GM18499 (cell line): Measurements from ENCODE around the gene EPHA2.
"Not testable (repeated sequence)": the region's sequence is repeated elsewhere in the genome, so short reads cannot be mapped to it uniquely, and the experiment has no call there.

Experiments
- ATAC-seq: cut with Tn5 transposase; IDR thresholded peaks from one replicate; pipeline ENCODE4 v1.9.1; 2021; ENCODE audit warnings: moderate number of reproducible peaks; ENCODE audit not compliant: insufficient read depth, unreplicated experiment

The EPHA2 gene

DNA sequence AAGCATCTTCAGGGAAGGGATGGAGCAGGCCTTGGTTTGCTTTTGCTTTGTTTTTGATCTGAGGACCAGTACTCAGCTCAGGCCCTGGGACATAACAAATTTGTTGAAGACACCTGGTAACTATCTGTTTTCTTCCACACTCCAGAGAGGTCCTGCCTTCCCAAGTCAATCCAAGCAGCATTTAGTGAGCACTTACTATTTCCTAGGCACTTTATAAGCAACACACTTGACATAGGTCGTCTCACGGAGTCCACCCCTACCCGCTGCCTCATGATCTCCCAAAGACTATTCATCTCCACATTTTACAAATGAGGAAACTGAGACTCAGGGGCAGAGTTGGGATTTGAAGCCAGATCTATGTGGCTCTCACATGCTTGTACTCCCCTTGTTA, 14.4 kb upstream of the EPHA2 start:
- ATAC-seq: no peak

DNA sequence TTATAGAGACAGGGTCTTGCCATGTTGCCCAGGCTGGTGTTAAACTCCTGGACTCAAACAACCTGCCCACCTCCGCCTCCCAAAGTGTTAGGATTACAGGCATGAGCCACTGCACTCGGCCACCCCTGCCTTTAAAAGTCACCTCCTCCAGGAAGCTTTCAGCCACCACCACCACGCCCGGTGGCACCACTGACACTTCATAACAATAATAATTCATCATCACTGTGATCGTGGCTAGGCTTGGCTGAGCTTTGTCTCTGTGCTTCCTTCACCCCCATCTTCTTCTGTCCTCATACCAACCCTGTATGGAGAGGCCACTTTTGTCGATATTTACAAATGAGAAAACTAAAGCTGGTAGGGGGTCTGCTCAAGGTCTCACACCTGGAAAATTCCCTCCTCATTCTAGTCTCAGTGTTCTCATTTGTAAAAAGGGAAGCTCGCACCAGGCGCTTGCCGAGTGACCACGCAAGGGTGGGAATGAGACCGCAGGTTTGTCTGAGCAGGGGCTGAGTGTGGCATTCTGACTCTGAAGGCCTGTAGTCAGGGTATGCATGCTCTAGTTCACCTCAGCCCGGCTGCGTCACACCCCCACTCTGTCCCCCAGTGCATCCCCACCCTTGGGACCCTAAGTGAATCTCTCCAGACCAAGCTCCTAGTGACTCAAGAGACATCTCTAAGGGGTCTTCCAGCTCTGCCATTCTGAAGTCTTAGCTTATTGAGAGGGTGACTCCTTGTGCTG, 12.9 kb upstream of the EPHA2 start:
- ATAC-seq: no peak

DNA sequence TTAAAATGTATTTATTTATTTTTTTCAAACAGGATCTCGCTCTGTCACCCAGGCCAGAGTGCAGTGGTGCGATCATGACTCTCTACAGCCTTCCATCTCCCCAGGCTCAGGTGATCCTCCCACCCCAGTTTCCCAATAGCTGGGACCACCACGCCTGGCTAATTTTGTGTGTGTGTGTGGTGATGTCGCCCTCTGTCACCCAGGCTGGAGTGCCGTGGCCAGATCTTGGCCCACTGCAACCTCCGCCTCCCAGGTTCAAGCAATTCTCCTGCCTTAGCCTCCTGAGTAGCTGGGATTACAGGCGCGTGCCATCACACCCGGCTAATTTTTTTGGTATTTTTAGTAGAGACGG, 12.3 kb upstream of the EPHA2 start:
- not testable (repeated sequence) for ATAC-seq

DNA sequence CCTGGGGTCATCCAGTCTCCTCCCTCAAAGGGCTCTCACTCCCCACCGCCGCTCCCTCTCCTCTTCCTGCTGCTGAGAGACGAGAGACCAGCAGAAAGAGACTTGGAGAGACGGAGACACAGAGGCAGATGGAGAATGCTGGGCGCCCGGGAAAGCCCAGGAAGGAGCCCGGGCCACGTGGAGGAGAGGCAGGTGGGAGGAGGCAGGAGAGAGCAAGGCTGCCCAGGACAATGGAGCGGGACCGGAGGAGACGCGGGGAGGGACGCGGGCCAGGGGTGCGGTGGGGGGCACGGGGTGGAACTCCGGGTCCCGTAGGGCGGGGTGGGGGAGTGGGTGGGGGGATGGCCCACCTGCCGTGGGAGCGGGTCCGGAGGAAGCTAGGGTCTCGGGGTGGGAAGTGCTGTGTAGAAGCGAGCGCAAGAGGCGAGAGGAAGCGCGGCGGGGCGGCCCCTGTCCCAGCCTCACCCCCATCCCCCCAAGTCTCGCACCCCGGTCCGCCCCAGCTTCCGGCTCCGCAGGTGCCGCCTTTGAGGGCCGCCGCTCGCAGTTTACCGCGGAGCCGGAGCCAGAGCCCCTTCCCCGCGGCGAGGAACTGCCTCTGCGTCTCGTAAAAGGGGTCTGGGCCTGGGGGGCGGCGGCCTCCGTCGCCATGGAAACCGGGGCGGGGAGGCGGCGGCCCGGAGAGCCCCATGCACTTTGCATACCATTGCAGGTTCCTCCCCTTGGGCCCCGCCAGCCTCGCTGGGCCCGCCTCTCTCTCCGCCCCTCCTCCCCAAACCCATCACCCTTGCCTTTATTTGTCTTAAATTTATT, 11.7 kb upstream of the EPHA2 start:
- ATAC-seq: no peak

DNA sequence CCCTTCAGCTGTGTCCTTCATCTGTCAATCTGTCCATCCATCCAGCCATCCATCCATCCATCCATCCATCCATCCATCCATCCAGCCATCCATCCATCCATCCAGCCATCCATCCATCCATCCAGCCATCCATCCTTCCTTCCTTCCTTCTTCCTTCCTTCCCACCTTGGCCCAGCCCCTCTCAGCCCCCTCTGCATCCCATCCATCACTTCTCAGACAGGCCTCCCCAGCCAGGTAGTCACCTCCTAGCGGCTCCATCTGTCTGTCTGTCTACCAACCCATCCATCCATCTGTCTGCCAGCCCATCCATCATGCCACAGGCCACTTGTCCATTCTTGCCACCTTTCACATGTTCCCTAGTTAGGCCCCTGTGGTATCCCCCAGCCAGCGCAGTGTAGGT, 10.2 kb upstream of the EPHA2 start:
- ATAC-seq: no peak

DNA sequence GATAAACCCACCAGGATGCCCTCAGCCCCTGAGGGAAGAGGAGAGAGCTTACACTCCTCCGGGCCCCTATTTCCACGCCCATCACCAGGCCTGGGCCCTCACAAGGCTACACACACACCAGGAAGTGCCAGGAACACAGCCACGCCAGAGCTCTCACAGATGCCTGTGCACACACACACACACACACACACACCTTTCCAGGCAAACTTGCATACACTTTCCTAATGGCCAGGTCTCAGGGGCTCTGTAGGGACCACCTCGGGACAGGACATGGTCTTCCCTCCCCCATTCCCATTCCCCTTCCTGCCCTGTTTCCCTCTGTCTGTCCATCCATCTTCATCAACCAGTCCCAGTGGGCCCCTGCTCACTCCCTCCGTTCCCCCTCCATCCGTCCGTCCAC, 9.7 kb upstream of the EPHA2 start:
- no peak for ATAC-seq

DNA sequence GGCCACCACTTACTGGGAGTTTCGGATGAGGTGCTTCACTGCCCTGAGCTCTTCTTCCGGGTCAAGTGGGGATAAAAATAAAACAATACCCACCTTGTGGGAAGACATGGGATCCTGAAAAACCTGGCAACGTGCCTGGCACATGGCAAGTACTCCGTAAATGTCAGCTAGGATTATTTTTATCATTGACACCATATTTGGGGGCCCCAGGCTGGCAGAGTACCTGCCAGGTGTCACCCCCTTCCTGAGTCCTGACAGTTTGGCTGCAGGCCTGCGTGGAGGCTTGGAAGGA, 9.2 kb upstream of the EPHA2 start:
- ATAC-seq: no peak

DNA sequence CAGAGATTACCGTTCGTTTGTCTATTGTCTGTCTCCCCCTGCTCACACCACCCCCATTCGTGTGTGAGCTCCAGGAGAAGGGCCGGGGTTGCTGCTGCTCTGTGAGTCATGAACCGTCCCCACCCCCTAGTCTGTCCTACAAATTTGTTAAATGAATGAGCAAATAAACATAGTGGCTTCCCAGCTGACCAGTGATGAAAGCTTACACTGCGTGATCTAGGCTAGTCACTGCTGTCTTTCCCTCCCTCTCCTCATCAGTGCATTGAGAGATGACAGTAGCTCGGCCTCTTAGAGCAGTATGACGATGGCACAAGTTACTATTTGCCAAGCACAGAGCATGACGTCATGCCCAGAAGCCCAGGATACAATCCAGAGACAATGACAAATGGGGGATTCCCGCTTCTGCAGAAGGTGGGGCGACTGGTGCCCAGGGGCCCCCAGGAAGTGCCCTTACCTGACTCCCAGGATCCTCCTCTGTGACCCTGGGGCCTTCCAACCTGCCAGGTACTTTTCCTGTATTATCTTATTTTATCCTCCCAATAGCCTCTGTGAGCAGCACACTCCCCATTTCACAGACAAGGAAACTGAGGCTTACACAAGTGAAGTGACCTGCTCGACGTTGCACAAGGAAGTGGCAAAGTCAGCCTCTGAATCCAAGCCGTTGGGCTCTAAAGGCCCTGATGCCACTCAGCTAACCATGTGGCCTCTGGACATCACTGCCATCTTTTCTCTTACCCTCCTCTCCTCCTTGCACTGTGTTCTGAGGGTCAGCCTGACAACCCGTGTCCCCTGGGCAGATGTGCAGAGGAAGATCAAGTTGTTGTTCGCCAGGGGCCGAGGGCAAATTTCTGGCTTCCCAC, 8.6 kb upstream of the EPHA2 start:
- no peak for ATAC-seq

DNA sequence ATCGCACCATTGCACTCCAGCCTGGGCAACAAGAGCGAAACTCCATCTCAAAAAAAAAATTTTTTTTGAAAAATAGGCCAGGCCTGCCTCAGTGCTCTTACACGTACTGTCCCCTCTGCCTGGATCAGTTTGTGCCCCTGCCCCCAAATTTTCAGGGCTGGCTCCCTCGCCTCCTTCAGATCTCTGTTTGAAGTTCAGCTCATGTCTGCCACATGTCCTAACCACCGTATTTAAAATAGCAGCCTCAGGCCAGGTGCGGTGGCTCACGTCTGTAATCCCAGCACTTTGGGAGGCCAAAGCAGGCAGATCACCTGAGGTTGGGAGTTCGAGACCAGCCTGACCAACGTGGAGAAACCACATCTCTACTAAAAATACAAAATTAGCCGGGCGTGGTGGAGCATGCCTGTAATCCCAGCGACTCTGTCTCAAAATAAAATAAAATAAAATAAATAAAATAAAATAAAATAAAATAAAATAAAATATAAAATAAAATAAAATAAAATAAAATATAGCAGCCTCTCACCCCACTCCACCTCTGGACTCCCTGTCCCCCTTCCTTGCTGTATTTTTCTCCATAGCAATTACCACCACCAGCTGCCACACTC, 7.8 kb upstream of the EPHA2 start:
- not testable (repeated sequence) for ATAC-seq

DNA sequence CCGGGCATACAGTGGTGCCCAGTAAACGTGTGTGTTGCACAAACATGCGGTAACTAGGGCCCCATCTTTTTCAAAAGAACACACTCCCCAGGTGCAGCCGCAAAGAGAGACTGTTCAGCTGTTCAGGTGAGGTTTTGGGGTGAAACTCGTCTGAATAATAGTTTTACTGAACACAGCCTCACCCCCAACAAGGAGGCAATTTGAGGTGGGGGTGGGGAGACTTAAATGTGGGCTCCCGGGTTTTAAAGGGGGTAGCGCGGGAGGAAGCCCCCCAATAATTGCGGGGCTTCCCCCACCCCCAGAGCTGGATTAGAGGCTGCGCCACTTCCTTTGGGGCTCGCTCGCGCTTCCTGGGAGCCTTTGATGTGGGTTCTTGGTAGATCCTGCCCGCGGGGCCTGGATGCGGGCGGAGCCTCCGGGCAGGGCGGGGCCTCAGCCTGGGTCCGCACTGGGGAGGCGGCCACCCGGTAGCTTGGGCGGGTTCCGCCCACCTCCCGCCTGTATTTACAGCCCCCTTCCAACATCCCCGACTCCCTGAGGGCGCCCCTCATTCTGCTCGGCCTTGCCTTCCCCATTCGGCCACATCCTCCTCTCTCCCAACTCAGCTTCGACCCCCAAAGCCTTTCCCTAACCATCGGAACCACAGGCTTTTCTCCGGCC, 6.4 kb upstream of the EPHA2 start:
- ATAC-seq: no peak

DNA sequence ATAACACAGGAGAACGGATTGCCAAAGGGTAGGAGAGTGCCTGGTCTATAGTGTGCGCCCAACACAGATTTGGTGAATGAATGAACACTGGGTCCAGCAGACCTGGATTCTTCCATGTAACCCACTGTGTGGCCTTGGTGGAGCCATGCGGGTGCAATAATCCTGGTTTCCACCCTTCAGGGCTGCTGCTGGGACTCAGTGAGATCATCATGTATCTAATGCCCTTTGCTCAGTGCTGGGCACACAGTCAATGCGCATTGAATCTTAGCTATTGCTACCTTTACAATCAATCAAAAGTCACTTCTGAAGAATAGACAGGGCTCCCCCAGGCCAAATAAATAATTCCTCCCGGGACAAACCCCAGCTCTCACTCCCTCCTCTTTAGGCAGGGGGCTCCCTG, 5.8 kb upstream of the EPHA2 start:
- no peak for ATAC-seq

DNA sequence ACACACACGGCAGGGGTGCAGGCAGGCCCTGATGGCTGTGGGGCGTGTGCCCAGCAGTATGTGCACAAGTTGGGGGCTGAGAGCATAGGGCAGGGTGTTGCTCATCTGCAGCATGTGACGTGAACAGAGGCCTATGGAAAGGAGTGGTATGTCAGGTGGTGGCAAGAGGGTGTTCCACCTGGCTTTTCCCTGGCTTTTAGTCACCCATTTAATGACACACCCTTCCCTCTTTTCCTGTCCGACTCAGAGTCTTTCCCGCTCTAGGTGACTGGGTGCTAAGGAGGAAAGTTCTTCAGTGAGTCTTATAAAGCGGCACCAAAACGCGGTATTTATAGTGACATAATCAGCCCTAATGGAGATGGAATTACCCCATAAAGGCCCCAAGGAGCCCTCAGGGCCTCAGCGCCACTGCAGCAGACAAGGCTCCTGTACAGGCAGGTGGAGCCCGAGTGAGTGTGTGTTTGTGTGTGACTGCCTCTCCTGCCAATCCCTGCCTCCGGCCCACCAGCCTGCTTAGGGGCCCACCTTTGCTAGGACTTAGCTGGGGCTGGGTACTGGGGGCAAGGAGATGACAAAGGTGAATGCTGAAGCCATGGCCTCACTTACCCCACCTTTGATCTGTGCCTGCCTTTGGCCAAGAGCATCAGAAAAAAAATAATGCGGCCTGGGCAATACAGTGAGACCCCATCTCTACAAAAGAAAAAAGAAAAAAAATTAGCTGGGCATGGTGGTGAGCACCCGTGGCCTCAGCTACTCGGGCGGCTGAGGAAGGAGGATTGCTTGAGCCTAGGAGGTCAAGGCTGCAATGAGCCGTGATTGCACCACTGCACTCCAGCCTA, 3.3 kb upstream of the EPHA2 start:
- no peak for ATAC-seq

DNA sequence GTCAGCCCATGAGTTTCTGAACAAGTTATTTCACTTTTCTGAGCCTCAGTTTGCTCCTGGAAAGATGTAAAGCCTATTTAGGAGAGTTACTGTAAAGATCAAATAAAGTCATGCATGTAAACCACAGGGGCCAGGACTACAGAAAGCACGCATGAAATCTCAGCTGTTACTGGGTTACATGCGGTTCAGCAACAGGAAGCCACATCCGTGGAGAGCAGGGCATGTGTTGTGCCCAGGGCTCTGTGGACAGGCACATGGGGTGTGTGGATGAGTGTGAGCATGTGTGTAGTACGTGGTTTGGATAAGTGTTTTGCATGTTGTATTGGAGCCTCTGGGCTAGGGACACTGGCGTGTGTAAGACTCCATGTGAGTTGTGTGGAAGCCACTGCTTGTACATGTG, 2.2 kb upstream of the EPHA2 start:
- no peak for ATAC-seq

DNA sequence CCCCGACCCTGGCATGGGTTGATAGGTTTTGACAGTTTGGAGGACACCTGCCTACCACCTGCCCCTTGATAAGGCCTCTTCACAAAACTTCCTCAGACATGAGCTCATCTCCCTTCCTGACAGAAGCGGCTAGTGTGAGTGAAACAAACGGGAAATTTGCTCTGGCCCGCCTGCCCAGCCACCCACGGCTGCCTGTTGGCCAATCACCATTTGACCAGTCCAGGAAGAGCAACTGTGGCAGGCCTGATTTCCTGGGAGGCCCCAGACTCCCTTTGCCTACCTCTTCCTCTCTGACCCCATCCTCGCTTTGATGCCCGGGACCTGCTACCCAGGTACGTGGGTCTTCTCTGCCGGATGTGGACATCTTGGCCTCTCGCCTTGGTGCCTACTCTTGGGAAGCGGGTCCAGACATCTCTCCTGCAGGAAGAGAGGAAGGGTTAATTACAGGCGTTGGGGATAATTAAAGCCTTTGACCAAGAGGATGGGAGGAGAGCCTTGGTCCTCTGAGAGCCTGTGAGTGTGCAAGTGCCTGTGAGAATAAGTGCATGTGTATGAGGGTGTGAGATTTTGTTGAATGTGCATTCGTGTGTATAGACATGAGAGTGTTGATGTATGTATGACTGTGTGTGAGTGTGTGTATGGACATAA, 1.1 kb upstream of the EPHA2 start:
- no peak for ATAC-seq

DNA sequence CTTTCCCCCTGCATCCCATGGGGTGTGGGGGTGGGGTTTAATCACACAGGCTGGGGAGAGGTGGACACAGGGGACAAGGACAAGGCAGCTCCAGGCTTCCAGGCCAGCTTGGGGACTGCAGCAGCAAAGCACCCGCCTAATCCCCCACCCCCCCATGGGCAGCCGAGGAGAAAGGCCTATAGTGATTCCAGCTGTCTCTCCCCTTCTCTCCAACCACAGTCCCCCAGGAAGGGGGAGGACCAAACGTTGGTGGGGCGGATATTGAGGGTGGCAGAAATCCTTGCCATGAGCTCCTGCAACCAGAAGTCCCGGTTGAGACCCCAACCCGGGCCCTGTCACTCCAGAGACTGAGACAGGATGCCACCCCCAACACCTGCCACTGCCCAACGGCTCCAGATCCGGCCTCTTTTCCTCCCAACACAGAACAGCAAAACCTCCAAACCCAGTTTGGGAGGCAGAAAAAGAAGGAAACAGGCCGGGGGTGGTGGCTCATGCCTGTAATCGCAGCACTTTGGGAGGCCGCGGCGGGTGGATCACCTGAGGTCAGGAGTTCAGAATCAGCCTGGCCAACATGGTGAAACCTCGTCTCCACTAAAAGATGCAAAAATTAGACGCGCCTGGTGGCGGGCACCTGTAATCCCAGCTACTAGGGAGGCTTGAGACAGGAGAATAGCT, 1.7 kb downstream of the EPHA2 start:
- ATAC-seq: no peak

DNA sequence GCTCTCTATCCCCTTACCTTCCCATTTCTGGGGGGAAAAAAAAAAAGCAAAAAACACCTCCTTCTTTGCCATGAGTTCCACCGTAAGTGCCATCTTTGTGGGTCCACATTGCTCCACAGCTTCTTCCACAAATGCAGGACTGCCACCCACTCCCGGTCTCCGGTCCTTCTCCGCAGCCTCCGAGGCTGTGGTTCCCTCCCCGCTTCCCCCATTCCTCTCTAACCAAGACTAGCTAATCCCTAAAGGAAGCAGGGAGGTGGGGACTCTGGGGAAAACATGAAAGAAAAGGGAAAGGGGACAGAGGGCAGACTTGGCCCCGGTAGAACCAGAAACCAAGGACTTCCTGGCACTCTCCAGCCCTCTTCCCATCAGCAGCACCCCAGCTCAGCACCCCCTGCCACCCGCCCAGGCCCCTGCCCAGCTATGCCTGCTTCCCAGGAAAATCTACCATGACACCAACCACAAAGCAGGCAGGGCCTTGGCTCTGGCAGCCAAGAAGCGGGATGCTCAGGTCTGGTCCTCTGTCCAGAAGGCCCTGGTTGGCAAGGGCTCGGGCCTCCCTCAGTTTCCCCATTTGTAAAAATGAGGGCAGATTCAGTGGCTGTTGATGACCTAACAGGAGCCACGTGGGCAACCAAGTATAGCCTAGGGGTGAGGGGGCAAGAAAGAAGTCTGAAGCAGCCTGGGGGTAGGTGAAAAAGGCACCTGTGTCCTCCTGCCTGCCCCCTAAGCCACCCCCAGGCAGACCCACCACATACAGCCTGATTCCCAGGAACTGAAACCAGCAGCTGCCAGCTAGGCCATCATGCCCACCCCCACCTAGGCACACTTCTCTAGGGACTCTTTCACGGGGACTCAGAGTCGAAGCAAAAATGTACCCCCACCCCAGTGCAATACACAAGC, 2.5 kb downstream of the EPHA2 start:
- no peak for ATAC-seq

DNA sequence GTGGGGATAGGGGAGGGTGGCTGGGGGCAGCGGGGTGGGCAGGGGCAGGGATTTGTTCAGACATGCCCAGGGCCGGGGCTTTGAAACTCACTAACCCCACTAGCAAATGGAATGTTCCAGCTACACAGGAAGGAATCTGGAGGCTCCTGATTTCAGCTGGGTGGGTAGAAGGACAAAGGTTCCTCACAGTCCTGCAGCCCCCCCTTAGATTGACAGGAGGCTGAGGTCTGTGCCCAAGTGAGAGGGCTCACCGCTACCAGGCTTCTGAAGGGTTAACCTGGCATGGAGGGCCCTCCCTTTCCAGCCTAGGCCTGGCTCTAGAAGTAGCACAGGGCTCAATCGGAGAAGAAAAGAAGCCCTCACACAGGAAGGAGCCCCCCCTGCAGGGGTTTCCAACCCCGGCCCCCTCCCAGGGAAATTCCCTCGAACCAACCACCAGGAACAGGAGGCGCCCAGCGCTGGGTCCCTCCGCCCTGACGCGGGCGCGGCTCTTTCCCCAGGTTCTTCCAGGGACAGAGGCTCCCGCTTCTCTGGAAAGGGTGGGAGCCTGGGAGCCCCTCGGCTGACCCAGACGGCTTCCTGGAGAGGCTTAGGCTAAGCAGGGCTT, 3.3 kb downstream of the EPHA2 start:
- ATAC-seq: no peak
